GM19467 (cell line): ENCODE data around the gene MEIG1.
A peak's percentile ranks its signal among the peaks of the same experiment; 100 is the strongest.
"Not testable (repeated sequence)": the region's sequence is repeated elsewhere in the genome, so short reads cannot be mapped to it uniquely, and the experiment has no call there.

ENCODE experiments used
- ATAC-seq: cut with Tn5 transposase; IDR thresholded peaks from one replicate; pipeline ENCODE4 v1.9.1; 2021; ENCODE audit warnings: mild to moderate bottlenecking, moderate library complexity; ENCODE audit not compliant: unreplicated experiment

Gene MEIG1

GRCh38 chr10:14954001-14954770, 5.0 kb upstream of the MEIG1 start, which contains the start of gene DCLRE1C:
TSS of gene DCLRE1C (minus strand) at chr10:14954096. CDS start at chr10:14954010, 86 bp downstream.
- peak; percentile 71 for ATAC-seq

- no peak for ATAC-seq
Observed at GRCh38 chr10:14954934-14955333, 4.3 kb upstream of the MEIG1 start.

GRCh38 chr10:14958872-14959220, 342 bp upstream of the MEIG1 start:
- no peak for ATAC-seq

- ATAC-seq, result no peak
Observed at GRCh38 chr10:14967897-14968296, 8.7 kb downstream of the MEIG1 start.

GRCh38 chr10:14971867-14972448, 12.8 kb downstream of the MEIG1 start:
- no peak for ATAC-seq

- not testable (repeated sequence) for ATAC-seq
Observed at GRCh38 chr10:14974153-14974998, 15.2 kb downstream of the MEIG1 start.

GRCh38 chr10:14975672-14976273, 16.6 kb downstream of the MEIG1 start:
- no peak for ATAC-seq

- ATAC-seq, result no peak
Observed at GRCh38 chr10:14982744-14983143, 23.6 kb downstream of the MEIG1 start.

- ATAC-seq, result not testable (repeated sequence)
Observed at GRCh38 chr10:14989552-14989951, 30.4 kb downstream of the MEIG1 start.

GRCh38 chr10:14991035-14991749, 32.0 kb downstream of the MEIG1 start:
- ATAC-seq, result not testable (repeated sequence)

GRCh38 chr10:14992336-14992735, 33.1 kb downstream of the MEIG1 start:
- not testable (repeated sequence) for ATAC-seq

- not testable (repeated sequence) for ATAC-seq
Observed at GRCh38 chr10:14993500-14994455, 34.6 kb downstream of the MEIG1 start.

- ATAC-seq, result no peak
Observed at GRCh38 chr10:14995964-14996565, 36.9 kb downstream of the MEIG1 start.

GRCh38 chr10:15013530-15013929, 54.3 kb downstream of the MEIG1 start:
- ATAC-seq, result not testable (repeated sequence)

- ATAC-seq, result no peak
Observed at GRCh38 chr10:15015451-15015850, 56.3 kb downstream of the MEIG1 start.

- not testable (repeated sequence) for ATAC-seq
Observed at GRCh38 chr10:15020966-15021365, 61.8 kb downstream of the MEIG1 start.
